Measurements from ENCODE around the gene ASCL5.

The ASCL5 gene

GRCh38 chr1:201172999-201173610 lies 46.1 kb upstream of the ASCL5 start:
- Histone ChIP-seq H4K20me1 (ENCODE audit: insufficient read depth, low read length, poor library complexity, severe bottlenecking) (no peaks in the 10 kb centered on the region), H3K36me3 (ENCODE audit: insufficient read depth, low read length) (no peaks in the 10 kb centered on the region), H3K4me3 (ENCODE audit: low read length, poor library complexity, severe bottlenecking) (no peak overlapping the region), H3K79me2 (ENCODE audit: insufficient read depth, low read length) (no peaks in the 10 kb centered on the region), H3K4me2 (ENCODE audit: low read depth, low read length, poor library complexity, severe bottlenecking) (no peak overlapping the region), H3K9me2 (replicated peaks; ENCODE audit: low read depth, low read length) (no peaks in the 10 kb centered on the region), H3K27me3 (ENCODE audit: insufficient read depth, low read length, poor library complexity, severe bottlenecking) (peaks cover 5% of the 10 kb centered on the region), H3K9ac (ENCODE audit: low read depth, low read length, poor library complexity, severe bottlenecking) (no peak overlapping the region), H3K9me3 (ENCODE audit: insufficient read depth, low read depth, low read length) (no peaks in the 10 kb centered on the region), H3K4me1 (ENCODE audit: insufficient read depth, low read length, poor library complexity, severe bottlenecking) (no peaks in the 10 kb centered on the region), H3F3A (ENCODE audit: low read depth) (no peaks in the 10 kb centered on the region), H2AFZ (ENCODE audit: low read length) (no peak overlapping the region)
- TF ChIP-seq CTCF (conservative IDR thresholded peaks at IDR 0.05; ENCODE audit: low read length) = no peak

GRCh38 chr1:201172326-201172725 lies 45.3 kb upstream of the ASCL5 start:
- H3F3A ChIP-seq (ENCODE audit: low read depth) = no peaks in the 10 kb centered on the region
- H3K36me3 ChIP-seq (ENCODE audit: insufficient read depth, low read length) = no peaks in the 10 kb centered on the region
- peaks cover 5% of the 10 kb centered on the region for H3K27me3 ChIP-seq (ENCODE audit: insufficient read depth, low read length, poor library complexity, severe bottlenecking)
- H3K4me1 ChIP-seq (ENCODE audit: insufficient read depth, low read length, poor library complexity, severe bottlenecking) = no peaks in the 10 kb centered on the region
- no peak overlapping the region for H3K4me2 ChIP-seq (ENCODE audit: low read depth, low read length, poor library complexity, severe bottlenecking)
- H2AFZ ChIP-seq (ENCODE audit: low read length) = no peak overlapping the region
- no peak overlapping the region for H3K4me3 ChIP-seq (ENCODE audit: low read length, poor library complexity, severe bottlenecking)
- no peaks in the 10 kb centered on the region for H3K9me2 ChIP-seq (replicated peaks; ENCODE audit: low read depth, low read length)
- H4K20me1 ChIP-seq (ENCODE audit: insufficient read depth, low read length, poor library complexity, severe bottlenecking) = no peaks in the 10 kb centered on the region
- no peak overlapping the region for H3K9ac ChIP-seq (ENCODE audit: low read depth, low read length, poor library complexity, severe bottlenecking)
- TF ChIP-seq CTCF (conservative IDR thresholded peaks at IDR 0.05; ENCODE audit: low read length) (no peak), EZH2phosphoT487 (IDR thresholded peaks at IDR 0.05; ENCODE audit: borderline replicate concordance) (no peak)
- H3K9me3 ChIP-seq (ENCODE audit: insufficient read depth, low read depth, low read length) = no peaks in the 10 kb centered on the region
- H3K79me2 ChIP-seq (ENCODE audit: insufficient read depth, low read length) = no peaks in the 10 kb centered on the region

- H4K20me1 ChIP-seq (ENCODE audit: insufficient read depth, low read length, poor library complexity, severe bottlenecking) = no peaks in the 10 kb centered on the region
- no peaks in the 10 kb centered on the region for H3K9me3 ChIP-seq (ENCODE audit: insufficient read depth, low read depth, low read length)
- H3K79me2 ChIP-seq (ENCODE audit: insufficient read depth, low read length) = no peaks in the 10 kb centered on the region
- H3K4me2 ChIP-seq (ENCODE audit: low read depth, low read length, poor library complexity, severe bottlenecking) = peak overlapping the region; percentile 67
- peak overlapping the region; percentile 51 for H3K4me3 ChIP-seq (ENCODE audit: low read length, poor library complexity, severe bottlenecking)
- H3K4me1 ChIP-seq (ENCODE audit: insufficient read depth, low read length, poor library complexity, severe bottlenecking) = no peaks in the 10 kb centered on the region
- H3K36me3 ChIP-seq (ENCODE audit: insufficient read depth, low read length) = no peaks in the 10 kb centered on the region
- TF ChIP-seq EZH2phosphoT487 (IDR thresholded peaks at IDR 0.05; ENCODE audit: borderline replicate concordance) = no peak
- TF ChIP-seq CTCF (conservative IDR thresholded peaks at IDR 0.05; ENCODE audit: low read length) = no peak
- H3F3A ChIP-seq (ENCODE audit: low read depth) = no peaks in the 10 kb centered on the region
- peak overlapping the region; percentile 73 for H2AFZ ChIP-seq (ENCODE audit: low read length)
- H3K9ac ChIP-seq (ENCODE audit: low read depth, low read length, poor library complexity, severe bottlenecking) = no peak overlapping the region
- H3K27me3 ChIP-seq (ENCODE audit: insufficient read depth, low read length, poor library complexity, severe bottlenecking) = peaks cover 5% of the 10 kb centered on the region
- no peaks in the 10 kb centered on the region for H3K9me2 ChIP-seq (replicated peaks; ENCODE audit: low read depth, low read length)
Measured at GRCh38 chr1:201171063-201172036, 44.4 kb upstream of the ASCL5 start.

Measured in Loucy (cell line).